ENCODE results near the gene GBX1. TPM values are rescaled to one million over a fixed set of nuclear protein-coding genes. Genes with fewer than 3 reads are reported as not detected.

Gene GBX1
- total RNA-seq, 2 experiments from 2014 or later, result not detected

- DNase-seq (ENCODE audit: low spot score), result no peak
- POLR2A ChIA-PET, result no interaction called here
Observed at GRCh38 chr7:151137791-151138152, 29.7 kb downstream of the GBX1 start.

DNA sequence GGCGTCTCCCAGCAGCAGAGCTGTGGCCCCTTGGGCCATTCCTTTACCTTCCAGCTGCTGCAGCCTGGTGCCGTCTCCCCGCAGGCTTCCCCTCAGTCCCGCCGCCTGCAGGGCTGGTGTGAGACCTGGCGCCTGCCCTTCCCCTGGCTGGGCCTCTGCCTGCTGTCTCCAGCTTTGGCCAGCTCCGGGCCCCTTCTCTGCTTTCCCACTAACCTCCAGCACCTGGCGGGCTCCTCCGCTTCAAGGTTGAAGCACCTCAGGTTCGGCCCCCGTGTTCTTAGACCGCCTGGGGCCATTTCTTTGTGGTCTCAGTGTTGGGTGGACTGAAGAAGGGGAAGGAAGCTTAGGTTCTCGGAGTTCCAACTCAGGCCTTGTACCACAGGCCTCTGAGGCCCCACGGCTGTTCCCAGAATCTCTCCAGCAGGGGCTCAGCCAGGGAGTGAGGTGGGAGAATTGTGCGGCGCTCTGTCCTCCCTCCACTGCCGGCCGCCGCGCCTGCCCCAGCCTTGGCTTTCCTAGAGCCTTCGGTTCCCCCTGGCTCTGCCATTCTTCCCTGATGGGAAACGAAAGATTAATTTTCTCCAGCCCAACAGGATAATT is 30.3 kb downstream of the GBX1 start:
- no TSS peak for BruUV-seq (replicated peaks)
- Histone ChIP-seq H3K4me2 (ENCODE audit: low read length) (no peak overlapping the region), H3K27ac (ENCODE audit: low read depth, low read length, poor library complexity, severe bottlenecking) (no peak overlapping the region), H3K79me2 (ENCODE audit: insufficient read depth, low read depth, low read length) (no peaks in the 10 kb centered on the region), H3K4me3 (ENCODE audit: low read depth, low read length, poor library complexity, severe bottlenecking) (no peak overlapping the region), H3K4me1 (ENCODE audit: insufficient read depth, low read length, poor library complexity, severe bottlenecking) (no peaks in the 10 kb centered on the region), H2AFZ (ENCODE audit: low read length) (no peak overlapping the region), H4K20me1 (ENCODE audit: insufficient read depth, low read length) (no peaks in the 10 kb centered on the region), H3K9me3 (ENCODE audit: low read length) (no peaks in the 10 kb centered on the region), H3K9me2 (ENCODE audit: insufficient read depth, low read length) (no peaks in the 10 kb centered on the region), H3K36me3 (ENCODE audit: insufficient read depth, low read length) (no peaks in the 10 kb centered on the region)
- ChIA-PET POLR2A (no interaction called here), CTCF (ENCODE audit: unreplicated experiment) (no interaction called here)
- intact Hi-C loops (cut with micrococcal nuclease; ENCODE audit: unreplicated experiment), result no loop called here
- no peak for DNase-seq (ENCODE audit: low spot score)
- TF ChIP-seq EZH2phosphoT487 (IDR thresholded peaks at IDR 0.05; ENCODE audit: borderline replicate concordance, low read depth, low read length), result no peak
- no peak for TF ChIP-seq CTCF (conservative IDR thresholded peaks at IDR 0.05; ENCODE audit: low read length)

More at GRCh38 chr7:151137791-151138152, 29.7 kb downstream of the GBX1 start:
- Histone ChIP-seq H3K9me3 (ENCODE audit: low read length) (no peaks in the 10 kb centered on the region), H3K4me1 (ENCODE audit: insufficient read depth, low read length, poor library complexity, severe bottlenecking) (no peaks in the 10 kb centered on the region), H3K36me3 (ENCODE audit: insufficient read depth, low read length) (no peaks in the 10 kb centered on the region), H3K27ac (ENCODE audit: low read depth, low read length, poor library complexity, severe bottlenecking) (no peak overlapping the region), H3K4me2 (ENCODE audit: low read length) (no peak overlapping the region), H2AFZ (ENCODE audit: low read length) (no peak overlapping the region), H3K9me2 (ENCODE audit: insufficient read depth, low read length) (no peaks in the 10 kb centered on the region), H3K79me2 (ENCODE audit: insufficient read depth, low read depth, low read length) (no peaks in the 10 kb centered on the region), H4K20me1 (ENCODE audit: insufficient read depth, low read length) (no peaks in the 10 kb centered on the region), H3K4me3 (ENCODE audit: low read depth, low read length, poor library complexity, severe bottlenecking) (no peak overlapping the region)
- intact Hi-C loops (cut with micrococcal nuclease; ENCODE audit: unreplicated experiment), result no loop called here
- TF ChIP-seq CTCF (conservative IDR thresholded peaks at IDR 0.05; ENCODE audit: low read length) (no peak), EZH2phosphoT487 (IDR thresholded peaks at IDR 0.05; ENCODE audit: borderline replicate concordance, low read depth, low read length) (no peak)
- no TSS peak for BruUV-seq (replicated peaks)
- CTCF ChIA-PET (ENCODE audit: unreplicated experiment), result no interaction called here

Measured in OCI-LY7 (cell line).